HG03432 (cell line): ENCODE measurements around the gene OCLN.
"Not testable (repeated sequence)": the region's sequence is repeated elsewhere in the genome, so short reads cannot be mapped to it uniquely, and the experiment has no call there.

Source experiments
- ATAC-seq: cut with Tn5 transposase; IDR thresholded peaks from one replicate; pipeline ENCODE4 v1.9.1; 2021; ENCODE audit warnings: mild to moderate bottlenecking, moderate library complexity; ENCODE audit not compliant: unreplicated experiment

Gene OCLN

DNA sequence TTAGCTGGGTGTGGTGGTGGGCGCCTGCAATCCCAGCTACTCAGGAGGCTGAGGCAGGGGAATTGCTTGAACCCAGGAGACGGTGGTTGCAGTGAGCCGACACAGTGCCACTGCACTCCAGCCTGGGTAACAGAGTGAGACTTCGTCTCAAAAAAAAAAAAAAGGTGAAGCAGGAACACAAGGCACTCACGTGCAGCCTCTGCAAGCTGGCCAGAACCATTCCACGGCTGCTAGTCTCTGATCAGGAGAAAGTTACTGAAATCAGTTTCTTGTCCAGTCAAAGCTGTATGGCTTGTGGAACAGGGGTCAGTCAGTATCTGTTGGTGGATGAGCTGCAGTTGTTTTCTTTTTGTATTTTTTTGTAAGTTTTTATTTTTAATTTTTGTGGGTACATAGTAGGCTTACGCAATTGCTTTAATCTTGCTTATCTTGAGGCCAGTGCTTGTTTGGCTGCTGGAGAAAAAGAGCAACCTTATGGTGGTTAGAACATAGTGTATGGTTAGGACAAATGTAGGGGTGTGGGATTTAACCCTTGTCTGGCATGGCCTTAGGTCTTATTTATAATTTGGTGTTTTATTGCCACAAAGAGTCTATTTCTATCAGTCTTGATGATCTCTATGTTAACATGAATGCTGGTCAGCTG, 34.7 kb downstream of the OCLN start:
- ATAC-seq = no peak

GRCh38 chr5:69528035-69528434, 35.4 kb downstream of the OCLN start:
- ATAC-seq = no peak

DNA sequence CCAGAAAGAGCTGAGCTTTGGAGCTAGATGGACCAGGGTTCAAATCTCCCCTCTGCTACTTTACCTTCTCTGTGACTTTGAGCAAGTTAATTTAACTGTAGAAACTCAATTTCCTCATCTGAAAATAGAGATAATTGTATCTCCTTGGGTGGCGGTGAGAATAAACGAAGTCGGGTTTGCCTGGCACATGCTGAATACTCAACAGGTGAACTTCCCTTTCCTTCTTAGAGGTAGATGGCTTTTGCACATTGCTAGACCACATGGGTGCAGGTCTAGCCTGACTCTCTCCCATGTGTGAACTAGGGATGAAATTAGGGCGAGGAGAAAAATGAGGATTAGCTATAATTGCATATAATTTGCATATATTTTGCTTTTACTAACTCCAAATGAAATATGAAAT, 36.0 kb downstream of the OCLN start:
- no peak for ATAC-seq

GRCh38 chr5:69530561-69531405, 38.2 kb downstream of the OCLN start:
- ATAC-seq = no peak

GRCh38 chr5:69531406-69531801, 38.8 kb downstream of the OCLN start:
- no peak for ATAC-seq

GRCh38 chr5:69537911-69538310, 45.3 kb downstream of the OCLN start:
- not testable (repeated sequence) for ATAC-seq

- not testable (repeated sequence) for ATAC-seq
Observed at GRCh38 chr5:69538735-69539134, 46.1 kb downstream of the OCLN start.

DNA sequence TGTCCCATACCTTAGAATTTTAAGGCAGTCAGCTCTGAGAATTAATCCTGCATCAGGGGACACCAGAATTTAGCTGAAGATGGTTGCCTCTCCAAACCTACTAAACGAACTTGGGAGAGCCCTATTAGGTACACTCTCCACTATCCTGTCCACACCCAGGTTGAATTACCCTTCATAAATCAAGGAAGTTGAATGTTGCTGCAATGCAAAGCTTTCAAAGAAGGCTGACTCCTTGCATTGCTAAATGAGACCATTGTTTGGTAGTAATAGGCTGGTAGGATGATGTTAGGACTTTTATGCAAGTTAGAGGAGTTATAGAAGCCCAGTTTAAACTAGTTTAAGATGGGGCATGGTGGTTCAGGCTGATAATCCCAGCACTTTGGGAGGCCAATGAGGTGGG, 48.8 kb downstream of the OCLN start:
- not testable (repeated sequence) for ATAC-seq

- not testable (repeated sequence) for ATAC-seq
Observed at GRCh38 chr5:69542838-69543618, 50.4 kb downstream of the OCLN start.

GRCh38 chr5:69544602-69545001, 52.0 kb downstream of the OCLN start:
- ATAC-seq = not testable (repeated sequence)

DNA sequence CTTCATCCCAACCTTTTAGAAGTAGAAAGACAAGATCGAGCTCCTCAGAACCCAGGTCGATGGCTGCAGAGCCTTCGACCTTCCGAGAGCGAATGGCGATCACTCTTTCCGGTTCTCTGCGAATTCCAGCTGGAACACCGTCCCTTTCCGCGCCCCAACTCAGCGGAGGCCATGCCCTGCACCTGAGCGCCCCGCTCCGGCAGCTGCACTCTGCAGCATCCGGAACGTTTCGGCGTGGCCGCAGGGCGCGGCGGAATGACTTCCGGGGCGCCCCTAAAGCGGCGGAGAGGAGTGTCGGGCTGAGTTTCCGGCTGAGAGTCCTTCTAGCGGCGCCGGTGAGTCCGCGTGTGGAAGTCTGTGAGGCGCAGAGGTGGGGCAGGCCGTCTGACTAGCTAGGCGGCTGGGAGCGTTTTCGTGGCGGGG, 67.3 kb downstream of the OCLN start, which contains the start of gene GTF2H2C:
Gene GTF2H2C, plus strand, starts transcription at position 284 of the 423 bp plus-strand sequence. CDS start 4,942 bp downstream, outside the sequence.
- peak; percentile 99 for ATAC-seq

- not testable (repeated sequence) for ATAC-seq
Observed at GRCh38 chr5:69560587-69561431, 68.2 kb downstream of the OCLN start.

DNA sequence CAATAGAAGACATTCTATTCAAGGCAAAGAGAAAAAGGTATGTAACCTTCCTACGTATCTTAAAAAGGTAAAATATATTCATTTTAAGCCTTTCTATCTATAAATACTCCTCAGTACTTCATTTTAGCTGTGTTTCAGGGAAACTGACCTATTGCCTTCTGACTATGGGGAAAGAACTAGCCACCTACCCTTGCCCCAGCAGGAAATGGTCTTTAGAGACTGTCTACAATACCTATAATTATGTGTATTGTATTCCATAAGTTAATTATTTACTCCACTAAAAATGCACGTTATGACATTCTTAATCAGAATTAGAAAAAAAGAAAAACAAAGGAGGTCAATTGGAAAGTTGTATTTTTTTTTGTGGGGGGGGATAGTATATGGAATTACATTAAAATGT, 73.6 kb downstream of the OCLN start:
- ATAC-seq = not testable (repeated sequence)

DNA sequence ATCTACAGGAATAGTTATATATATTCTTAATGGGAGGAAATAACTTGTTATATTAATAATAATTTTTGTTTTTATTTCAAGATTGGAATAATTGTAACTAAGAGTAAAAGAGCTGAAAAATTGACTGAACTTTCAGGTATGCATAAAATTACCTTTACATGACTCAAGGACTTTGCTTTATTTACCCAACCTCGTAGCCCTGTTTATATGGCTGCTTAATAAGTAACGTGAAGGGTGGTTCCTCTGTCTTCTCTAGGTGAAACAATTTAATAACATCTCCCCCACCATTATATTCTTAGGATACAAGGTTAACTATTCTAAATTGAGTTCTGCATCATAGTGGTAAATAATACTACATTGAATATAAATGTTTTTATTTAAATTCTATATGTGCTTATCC, 75.5 kb downstream of the OCLN start:
- ATAC-seq = not testable (repeated sequence)

DNA sequence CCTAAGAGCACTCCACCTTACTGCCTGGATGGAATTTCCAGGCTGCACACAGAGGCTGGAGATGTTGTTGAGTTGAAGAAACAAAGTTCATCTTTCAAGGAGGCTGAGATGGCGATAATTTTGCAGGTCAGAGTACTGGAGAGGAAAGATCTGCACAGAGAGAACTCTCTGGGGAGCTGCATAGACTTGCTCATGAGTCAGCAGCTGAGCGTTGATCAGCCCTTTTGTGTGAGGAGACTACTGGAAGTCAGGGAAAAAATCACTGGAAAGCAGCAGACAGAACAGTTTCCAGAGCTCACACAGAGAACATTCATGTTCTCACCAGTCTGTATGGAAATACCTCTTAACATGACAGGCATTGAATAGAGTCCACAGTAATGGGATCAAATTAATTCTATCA, 90.8 kb downstream of the OCLN start:
- ATAC-seq = not testable (repeated sequence)

GRCh38 chr5:69596114-69596840, 103.7 kb downstream of the OCLN start:
- not testable (repeated sequence) for ATAC-seq

- ATAC-seq = peak; percentile 87
Observed at GRCh38 chr5:69601947-69602346, 109.4 kb downstream of the OCLN start.

DNA sequence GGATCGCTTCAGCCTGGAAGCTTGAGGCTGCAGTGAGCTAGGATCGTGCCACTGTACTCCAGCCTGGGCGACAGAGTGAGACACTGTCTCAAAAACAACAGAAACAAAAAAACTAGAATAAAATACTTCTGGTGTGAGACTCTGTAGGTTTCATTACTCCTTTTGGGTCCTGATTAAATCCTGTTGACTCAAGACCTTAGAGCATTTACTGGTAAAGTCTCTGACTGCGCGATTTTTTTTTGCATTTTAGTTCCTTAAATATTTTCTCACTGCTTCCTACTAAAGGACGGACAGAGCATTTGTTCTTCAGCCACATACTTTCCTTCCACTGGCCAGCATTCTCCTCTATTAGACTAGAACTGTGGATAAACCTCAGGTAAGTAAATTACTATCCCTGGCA, 114.2 kb downstream of the OCLN start:
- not testable (repeated sequence) for ATAC-seq
